Glutamatergic neuron (in vitro differentiated cells): Measurements from ENCODE around the gene FNDC3B. TPM values are rescaled to one million over a fixed set of nuclear protein-coding genes. Genes with fewer than 3 reads are reported as not detected.

Experiments
- DNase-seq: peaks from one replicate; pipeline ENCODE4 v3.0.0; 2022
- H3K27ac Mint-ChIP-seq: one replicate; pipeline ENCODE4 v1.8.0; 2020; ENCODE audit warnings: mild to moderate bottlenecking, mixed read lengths, inconsistent platforms; ENCODE audit not compliant: unreplicated experiment
- H3K27me3 Mint-ChIP-seq: one replicate; pipeline ENCODE4 v1.8.0; 2020; ENCODE audit warnings: mild to moderate bottlenecking, moderate library complexity, mixed read lengths, inconsistent platforms; ENCODE audit not compliant: unreplicated experiment
- H3K36me3 Mint-ChIP-seq: one replicate; pipeline ENCODE4 v1.8.0; 2020; ENCODE audit warnings: mild to moderate bottlenecking, mixed read lengths, inconsistent platforms; ENCODE audit not compliant: unreplicated experiment
- H3K4me1 Mint-ChIP-seq: one replicate; pipeline ENCODE4 v1.8.0; 2020; ENCODE audit warnings: mild to moderate bottlenecking, low read depth, mixed read lengths, inconsistent platforms; ENCODE audit not compliant: unreplicated experiment
- H3K4me3 Mint-ChIP-seq: one replicate; pipeline ENCODE4 v1.8.0; 2020; ENCODE audit warnings: mild to moderate bottlenecking, mixed read lengths, inconsistent platforms; ENCODE audit not compliant: unreplicated experiment
- H3K9me3 Mint-ChIP-seq: one replicate; pipeline ENCODE4 v1.8.0; 2020; ENCODE audit warnings: mild to moderate bottlenecking, moderate library complexity, mixed read lengths, inconsistent platforms; ENCODE audit not compliant: unreplicated experiment
- total RNA-seq: library from RNA; stranded (reverse); fragmentation: NEBNext Ultra II Directional; extraction: Animal tissue kit (Norgen Biotek cat#: 25700); gene quantifications from one replicate; pipeline ENCODE4 v1.2.1, GENCODE V29; 2021; ENCODE audit not compliant: unreplicated experiment
- TF ChIP-seq, protein P1 (sequence below): fragments of 200-600 bp; sonication (generic); IDR thresholded peaks from one replicate; pipeline ENCODE4 v1.5.0; 2021; ENCODE audit not compliant: partially characterized antibody, unreplicated experiment

Gene FNDC3B
- total RNA-seq, 1 donor from 2014 or later = 11.7 TPM

DNA sequence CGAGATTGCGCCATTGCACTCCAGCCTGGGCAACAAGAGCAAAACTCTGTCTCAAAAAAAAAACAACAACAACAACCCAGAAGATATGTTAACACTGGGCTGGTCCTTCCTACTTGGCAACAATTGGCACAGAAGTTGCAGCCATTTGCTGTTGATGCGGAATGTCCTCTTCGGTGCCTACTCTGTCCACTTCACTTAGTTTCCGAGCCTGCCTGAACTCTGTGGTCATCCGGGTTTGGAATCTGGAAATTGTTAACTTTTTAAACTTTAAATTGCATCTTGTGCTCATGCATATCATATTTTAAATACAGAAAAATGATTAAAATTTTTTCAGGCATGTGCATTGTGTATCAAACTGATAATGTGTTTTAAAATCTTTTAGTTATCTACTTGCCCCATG lies 81.5 kb downstream of the FNDC3B start:
- no peak for DNase-seq
- Mint-ChIP-seq H3K4me1 (peaks cover 2% of the 10 kb centered on the region), H3K27me3 (peaks cover 2% of the 10 kb centered on the region), H3K36me3 (no peaks in the 10 kb centered on the region), H3K4me3 (no peak overlapping the region), H3K9me3 (no peaks in the 10 kb centered on the region), H3K27ac (no peak overlapping the region)
- TF ChIP-seq, protein P1, sequence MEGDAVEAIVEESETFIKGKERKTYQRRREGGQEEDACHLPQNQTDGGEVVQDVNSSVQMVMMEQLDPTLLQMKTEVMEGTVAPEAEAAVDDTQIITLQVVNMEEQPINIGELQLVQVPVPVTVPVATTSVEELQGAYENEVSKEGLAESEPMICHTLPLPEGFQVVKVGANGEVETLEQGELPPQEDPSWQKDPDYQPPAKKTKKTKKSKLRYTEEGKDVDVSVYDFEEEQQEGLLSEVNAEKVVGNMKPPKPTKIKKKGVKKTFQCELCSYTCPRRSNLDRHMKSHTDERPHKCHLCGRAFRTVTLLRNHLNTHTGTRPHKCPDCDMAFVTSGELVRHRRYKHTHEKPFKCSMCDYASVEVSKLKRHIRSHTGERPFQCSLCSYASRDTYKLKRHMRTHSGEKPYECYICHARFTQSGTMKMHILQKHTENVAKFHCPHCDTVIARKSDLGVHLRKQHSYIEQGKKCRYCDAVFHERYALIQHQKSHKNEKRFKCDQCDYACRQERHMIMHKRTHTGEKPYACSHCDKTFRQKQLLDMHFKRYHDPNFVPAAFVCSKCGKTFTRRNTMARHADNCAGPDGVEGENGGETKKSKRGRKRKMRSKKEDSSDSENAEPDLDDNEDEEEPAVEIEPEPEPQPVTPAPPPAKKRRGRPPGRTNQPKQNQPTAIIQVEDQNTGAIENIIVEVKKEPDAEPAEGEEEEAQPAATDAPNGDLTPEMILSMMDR = no peak

DNA sequence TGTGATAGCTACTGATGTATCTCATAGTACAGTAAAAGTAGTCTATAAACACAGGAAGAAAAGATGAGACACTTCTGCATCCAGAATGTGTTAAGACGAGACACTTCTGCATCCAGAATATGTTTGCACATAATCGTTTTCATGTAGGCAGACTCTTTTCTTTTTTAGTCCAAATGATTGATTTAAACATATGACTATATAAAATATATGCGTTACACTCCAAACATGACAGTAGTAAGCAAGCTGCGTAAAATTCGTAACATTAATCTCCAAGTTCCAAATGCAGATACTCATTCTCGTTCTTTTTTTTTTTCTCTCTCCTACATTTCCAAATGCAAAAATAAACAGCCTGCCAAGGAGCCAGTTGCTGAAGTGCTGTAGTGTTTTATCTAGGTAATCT lies 82.6 kb downstream of the FNDC3B start:
- Mint-ChIP-seq H3K9me3 (no peaks in the 10 kb centered on the region), H3K27me3 (peaks cover 2% of the 10 kb centered on the region), H3K27ac (no peak overlapping the region), H3K36me3 (no peaks in the 10 kb centered on the region), H3K4me1 (peaks cover 5% of the 10 kb centered on the region), H3K4me3 (no peak overlapping the region)
- no peak for DNase-seq
- TF ChIP-seq, protein P1 = no peak

DNA sequence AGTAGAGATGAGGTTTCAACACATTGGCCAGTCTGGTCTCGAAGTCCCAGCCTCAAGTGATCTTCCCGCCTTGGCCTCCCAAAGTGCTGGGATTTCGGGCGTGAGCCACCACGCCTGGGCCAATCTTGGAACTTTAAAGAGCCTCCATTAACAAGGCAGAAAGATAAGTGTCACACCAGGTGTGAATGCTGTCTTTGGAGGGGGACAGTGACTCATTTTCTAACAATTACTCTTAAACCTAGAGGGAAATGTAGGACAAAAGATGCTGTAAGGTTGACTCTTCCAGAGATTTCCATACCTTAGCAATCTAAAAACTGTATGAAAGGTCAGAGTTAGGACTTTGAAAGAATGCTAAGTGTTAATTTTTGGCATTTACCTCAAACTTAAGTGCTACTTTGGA lies 84.9 kb downstream of the FNDC3B start:
- Mint-ChIP-seq H3K9me3 (no peaks in the 10 kb centered on the region), H3K36me3 (no peaks in the 10 kb centered on the region), H3K4me3 (no peak overlapping the region), H3K4me1 (peaks cover 5% of the 10 kb centered on the region), H3K27ac (no peak overlapping the region), H3K27me3 (peaks cover 2% of the 10 kb centered on the region)
- DNase-seq = no peak
- TF ChIP-seq, protein P1 = no peak

DNA sequence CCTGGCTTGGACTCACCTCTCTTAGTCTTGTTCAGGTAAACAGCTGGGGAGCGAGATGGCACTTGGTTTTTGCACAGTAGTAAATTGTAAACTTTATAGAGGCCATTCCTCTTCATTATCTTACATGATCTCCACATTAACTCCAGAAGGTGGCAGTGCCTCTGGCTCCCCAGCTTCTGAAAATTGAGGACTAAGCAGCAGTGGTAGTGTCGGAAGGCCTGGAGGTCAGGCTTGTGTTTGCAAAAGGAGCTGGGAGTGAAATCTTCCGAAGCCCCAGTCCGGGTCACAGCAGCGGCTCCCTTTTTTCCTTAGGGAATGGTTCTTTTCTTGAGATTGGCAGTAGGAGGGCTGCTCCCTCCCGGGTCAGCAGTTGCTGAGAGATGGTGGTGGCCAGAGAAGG lies 85.7 kb downstream of the FNDC3B start:
- no peak for DNase-seq
- H3K36me3 Mint-ChIP-seq = no peaks in the 10 kb centered on the region

DNA sequence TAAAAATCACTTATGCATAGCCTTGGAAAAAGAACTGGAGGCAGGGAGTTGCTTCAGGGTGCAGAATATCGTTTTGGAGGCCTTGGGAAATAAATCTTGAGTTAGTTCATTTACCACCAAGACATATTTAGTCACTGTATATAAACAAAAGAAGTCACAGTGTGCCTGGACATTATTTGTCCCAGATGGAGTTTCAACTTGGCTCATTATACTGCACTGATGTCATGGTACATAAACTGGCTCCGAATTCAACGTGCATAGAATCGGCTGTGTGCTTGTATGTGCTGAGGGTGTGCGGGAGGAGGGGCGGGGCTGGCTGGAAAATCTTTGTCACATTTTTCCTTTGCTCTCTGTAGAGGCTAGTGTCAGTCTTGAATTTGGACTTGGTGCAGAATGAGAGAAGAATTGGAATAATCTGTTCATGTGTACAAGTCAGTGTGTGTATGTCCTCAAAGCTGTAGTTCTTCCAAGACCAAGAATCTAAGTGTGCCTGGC lies 86.6 kb downstream of the FNDC3B start:
- H3K9me3 Mint-ChIP-seq = no peaks in the 10 kb centered on the region
- no peak for DNase-seq
- H3K27me3 Mint-ChIP-seq = no peaks in the 10 kb centered on the region
- H3K27ac Mint-ChIP-seq = no peak overlapping the region
- no peak overlapping the region for H3K4me3 Mint-ChIP-seq
- H3K36me3 Mint-ChIP-seq = no peaks in the 10 kb centered on the region
- TF ChIP-seq, protein P1 = no peak
- peaks cover 5% of the 10 kb centered on the region for H3K4me1 Mint-ChIP-seq

More for the DNA sequence above, 85.7 kb downstream of the FNDC3B start:
- Mint-ChIP-seq H3K4me3 (no peak overlapping the region), H3K4me1 (peaks cover 5% of the 10 kb centered on the region), H3K9me3 (no peaks in the 10 kb centered on the region), H3K27ac (no peak overlapping the region), H3K27me3 (no peaks in the 10 kb centered on the region)
- TF ChIP-seq, protein P1 = no peak
